Stimulated activated effector memory CD8-positive, alpha-beta T cell treated with anti-CD3 and anti-CD28 coated beads, Interleukin-12 subunit alpha, Interleukin-12 subunit beta, amount 100 ng/mL, for 72 hours (primary cell): ENCODE results near the gene DIAPH1.
A peak's percentile ranks its signal among the peaks of the same experiment; 100 is the strongest.

Source experiments
- ATAC-seq: fragments of 150-1000 bp; cut with Tn5 transposase; 2 replicates; pipeline ENCODE4 v1.10.0; 2021
- DNase-seq, 2 donors: peaks; one replicate each; pipeline ENCODE4 v3.0.0; 2021 to 2022; ENCODE audit warnings: low spot score in 2 of 2
- H3K27ac Mint-ChIP-seq: one replicate; pipeline ENCODE4 v1.8.0; 2022; ENCODE audit warnings: mild to moderate bottlenecking, mixed read lengths
- H3K36me3 Mint-ChIP-seq: one replicate; pipeline ENCODE4 v1.8.0; 2022; ENCODE audit warnings: mild to moderate bottlenecking, mixed read lengths
- H3K4me1 Mint-ChIP-seq: one replicate; pipeline ENCODE4 v1.8.0; 2022; ENCODE audit warnings: mixed read lengths
- H3K4me3 Mint-ChIP-seq: one replicate; pipeline ENCODE4 v1.8.0; 2022; ENCODE audit warnings: mild to moderate bottlenecking, mixed read lengths
- H3K9me3 Mint-ChIP-seq: one replicate; pipeline ENCODE4 v1.8.0; 2022; ENCODE audit warnings: mixed read lengths

Gene DIAPH1

GRCh38 chr5:141608557-141608956 is 10.2 kb downstream of the DIAPH1 start:
- Mint-ChIP-seq H3K4me1 (peaks cover 89% of the 10 kb centered on the region), H3K36me3 (peaks cover 61% of the 10 kb centered on the region), H3K27ac (peak overlapping the region; percentile 84), H3K4me3 (peak overlapping the region; percentile 61), H3K9me3 (no peaks in the 10 kb centered on the region)
- DNase-seq (no peak), ATAC-seq (no peak)

- no peaks in the 10 kb centered on the region for H3K9me3 Mint-ChIP-seq
- no peak for DNase-seq
- H3K36me3 Mint-ChIP-seq, result peaks cover 56% of the 10 kb centered on the region
- H3K4me1 Mint-ChIP-seq, result peaks cover 87% of the 10 kb centered on the region
- ATAC-seq, result no peak
- peak overlapping the region; percentile 84 for H3K27ac Mint-ChIP-seq
- H3K4me3 Mint-ChIP-seq, result peak overlapping the region; percentile 61
These were observed 10.8 kb downstream of the DIAPH1 start for GRCh38 chr5:141608046-141608445.

GRCh38 chr5:141605523-141606277 is 13.1 kb downstream of the DIAPH1 start:
- peaks cover 82% of the 10 kb centered on the region for H3K4me1 Mint-ChIP-seq
- ATAC-seq (peak; percentile 96), DNase-seq (peak; percentile 40 to 79)
- H3K4me3 Mint-ChIP-seq, result peak overlapping the region; percentile 61
- H3K27ac Mint-ChIP-seq, result peak overlapping the region; percentile 84
- H3K36me3 Mint-ChIP-seq, result peaks cover 34% of the 10 kb centered on the region
- H3K9me3 Mint-ChIP-seq, result no peaks in the 10 kb centered on the region

- peaks cover 21% of the 10 kb centered on the region for H3K36me3 Mint-ChIP-seq
- no peak for DNase-seq
- ATAC-seq, result peak; percentile 39
- peak overlapping the region; percentile 84 for H3K27ac Mint-ChIP-seq
- peak overlapping the region; percentile 61 for H3K4me3 Mint-ChIP-seq
- no peaks in the 10 kb centered on the region for H3K9me3 Mint-ChIP-seq
- peaks cover 79% of the 10 kb centered on the region for H3K4me1 Mint-ChIP-seq
These were observed 14.7 kb downstream of the DIAPH1 start for GRCh38 chr5:141603923-141604717.

- peak overlapping the region; percentile 84 for H3K27ac Mint-ChIP-seq
- H3K9me3 Mint-ChIP-seq, result no peaks in the 10 kb centered on the region
- peaks cover 21% of the 10 kb centered on the region for H3K36me3 Mint-ChIP-seq
- DNase-seq (no peak), ATAC-seq (no peak)
- peak overlapping the region; percentile 34 for H3K4me3 Mint-ChIP-seq
- peaks cover 81% of the 10 kb centered on the region for H3K4me1 Mint-ChIP-seq
These were observed 16.2 kb downstream of the DIAPH1 start for GRCh38 chr5:141602606-141603005.

GRCh38 chr5:141598391-141599345 is 20.1 kb downstream of the DIAPH1 start:
- Mint-ChIP-seq H3K4me3 (peak overlapping the region; percentile 22), H3K27ac (peak overlapping the region; percentile 88), H3K4me1 (peaks cover 65% of the 10 kb centered on the region), H3K36me3 (peaks cover 28% of the 10 kb centered on the region), H3K9me3 (no peaks in the 10 kb centered on the region)
- ATAC-seq, result peak; percentile 95
- DNase-seq, result no peak

GRCh38 chr5:141597814-141598213 is 21.0 kb downstream of the DIAPH1 start:
- DNase-seq, result no peak
- Mint-ChIP-seq H3K9me3 (no peaks in the 10 kb centered on the region), H3K27ac (peak overlapping the region; percentile 50), H3K4me1 (peaks cover 62% of the 10 kb centered on the region), H3K36me3 (peaks cover 36% of the 10 kb centered on the region), H3K4me3 (no peak overlapping the region)
- ATAC-seq, result no peak

- Mint-ChIP-seq H3K4me1 (peaks cover 62% of the 10 kb centered on the region), H3K36me3 (peaks cover 41% of the 10 kb centered on the region), H3K9me3 (no peaks in the 10 kb centered on the region), H3K4me3 (no peak overlapping the region), H3K27ac (peak overlapping the region; percentile 50)
- no peak for DNase-seq
- no peak for ATAC-seq
These were observed 21.4 kb downstream of the DIAPH1 start for GRCh38 chr5:141597394-141597793.

- Mint-ChIP-seq H3K4me3 (no peak overlapping the region), H3K36me3 (peaks cover 46% of the 10 kb centered on the region), H3K27ac (peak overlapping the region; percentile 10), H3K9me3 (no peaks in the 10 kb centered on the region), H3K4me1 (peaks cover 62% of the 10 kb centered on the region)
- ATAC-seq (no peak), DNase-seq (no peak)
These were observed 21.9 kb downstream of the DIAPH1 start for GRCh38 chr5:141596867-141597266.

GRCh38 chr5:141590127-141590526 is 28.7 kb downstream of the DIAPH1 start:
- Mint-ChIP-seq H3K27ac (peak overlapping the region; percentile 4), H3K9me3 (no peaks in the 10 kb centered on the region), H3K36me3 (peaks cover 96% of the 10 kb centered on the region), H3K4me3 (no peak overlapping the region), H3K4me1 (peaks cover 44% of the 10 kb centered on the region)
- no peak for DNase-seq
- ATAC-seq, result no peak

- Mint-ChIP-seq H3K4me1 (peaks cover 31% of the 10 kb centered on the region), H3K27ac (no peak overlapping the region), H3K4me3 (no peak overlapping the region), H3K36me3 (peaks cover 97% of the 10 kb centered on the region), H3K9me3 (no peaks in the 10 kb centered on the region)
- no peak for DNase-seq
- ATAC-seq, result no peak
These were observed 32.6 kb downstream of the DIAPH1 start for GRCh38 chr5:141586246-141586645.

- Mint-ChIP-seq H3K36me3 (peaks cover 97% of the 10 kb centered on the region), H3K4me1 (peaks cover 25% of the 10 kb centered on the region), H3K9me3 (no peaks in the 10 kb centered on the region), H3K4me3 (no peak overlapping the region), H3K27ac (no peak overlapping the region)
- no peak for ATAC-seq
- no peak for DNase-seq
These were observed 33.2 kb downstream of the DIAPH1 start for GRCh38 chr5:141585594-141585993.

- ATAC-seq, result no peak
- Mint-ChIP-seq H3K4me1 (no peaks in the 10 kb centered on the region), H3K4me3 (no peak overlapping the region), H3K36me3 (peaks cover 100% of the 10 kb centered on the region), H3K27ac (no peak overlapping the region), H3K9me3 (no peaks in the 10 kb centered on the region)
- no peak for DNase-seq
These were observed 44.7 kb downstream of the DIAPH1 start for GRCh38 chr5:141574122-141574510.

GRCh38 chr5:141573489-141574121 is 45.2 kb downstream of the DIAPH1 start:
- Mint-ChIP-seq H3K4me3 (no peak overlapping the region), H3K27ac (no peak overlapping the region), H3K4me1 (no peaks in the 10 kb centered on the region), H3K36me3 (peaks cover 100% of the 10 kb centered on the region), H3K9me3 (no peaks in the 10 kb centered on the region)
- DNase-seq (no peak), ATAC-seq (no peak)
